Upper lobe of left lung (tissue), 4 donors: ENCODE measurements around the gene PDZK1IP1.

Experiments
- CTCF ChIP-seq, 6 experiments: fragments of 450-650 bp in 4 of 6; fragments of 200-600 bp in 2 of 6; sonication (generic) in 2 of 6; IDR thresholded peaks; one replicate each; pipeline ENCODE4 v1.5.1; 2016 to 2019; ENCODE audit warnings: antibody characterized with exemption in 6 of 6
- EP300 ChIP-seq, 4 donors: sonication (generic); formaldehyde crosslinking; IDR thresholded peaks; one replicate each; pipeline ENCODE4 v1.5.1; 2017; ENCODE audit warnings: antibody characterized with exemption in 4 of 4, control low read depth in 2 of 4
- POLR2A ChIP-seq, 4 donors: fragments of 450-650 bp; IDR thresholded peaks; one replicate each; pipeline ENCODE4 v1.5.1; 2016 to 2017; ENCODE audit warnings: antibody characterized with exemption in 4 of 4, mild to moderate bottlenecking in 2 of 4
- POLR2AphosphoS5 ChIP-seq, 2 donors: sonication (generic); formaldehyde crosslinking; IDR thresholded peaks; one replicate each; pipeline ENCODE4 v1.5.1; 2017; ENCODE audit warnings: antibody characterized with exemption in 2 of 2

GRCh38 chr1:47184822-47185677 lies 4.8 kb downstream of the PDZK1IP1 start:
- TF ChIP-seq CTCF (IDR thresholded peaks at IDR 0.05) (no peak), POLR2AphosphoS5 (IDR thresholded peaks at IDR 0.05) (no peak), POLR2A (IDR thresholded peaks at IDR 0.05) (no peak), EP300 (IDR thresholded peaks at IDR 0.05) (no peak)
